Astrocyte of the spinal cord (primary cell): Measurements from ENCODE around the gene WWOX.

Experiments
- DNase-seq: peaks from one replicate; pipeline ENCODE4 v3.0.0; 2011; ENCODE audit warnings: low read depth, low spot score
- H3K4me3 ChIP-seq: 2 replicates; pipeline ENCODE4 v1.5.1; 2011; ENCODE audit warnings: low read depth, mild to moderate bottlenecking, low read length, moderate library complexity
- in situ Hi-C: cut with HindIII; loops from 2 replicates; pipeline ENCODE4 v1.10.0; 2017; ENCODE audit warnings: low sequenced_read_pairs
- TF ChIP-seq, protein P1 (sequence below): IDR thresholded peaks from 2 replicates; pipeline ENCODE4 v1.5.1; 2012; ENCODE audit warnings: low read depth, mild to moderate bottlenecking, low read length, inconsistent platforms

Gene WWOX

DNA sequence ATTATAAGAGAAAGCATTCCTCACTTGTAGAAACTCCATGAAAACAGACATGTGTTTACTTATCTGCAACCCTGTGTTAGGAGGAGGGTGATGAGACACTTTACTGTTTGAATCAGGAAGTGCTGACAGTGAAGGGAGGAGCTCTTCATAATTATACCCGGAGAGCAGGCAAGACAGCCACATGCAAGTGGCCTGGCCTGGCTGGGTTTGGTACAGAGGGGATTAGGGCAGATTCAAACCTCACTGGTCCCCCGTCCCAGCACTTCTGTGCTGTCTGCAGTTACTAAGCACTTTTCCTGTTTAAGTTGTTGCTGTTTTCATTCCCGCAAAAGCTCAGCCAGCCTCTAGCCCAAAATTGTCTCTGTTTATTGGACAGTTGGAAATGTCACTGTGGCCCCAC lies 78.5 kb downstream of the WWOX start:
- in situ Hi-C loops: no loop called here
- H3K4me3 ChIP-seq: no peak overlapping the region
- TF ChIP-seq, protein P1, sequence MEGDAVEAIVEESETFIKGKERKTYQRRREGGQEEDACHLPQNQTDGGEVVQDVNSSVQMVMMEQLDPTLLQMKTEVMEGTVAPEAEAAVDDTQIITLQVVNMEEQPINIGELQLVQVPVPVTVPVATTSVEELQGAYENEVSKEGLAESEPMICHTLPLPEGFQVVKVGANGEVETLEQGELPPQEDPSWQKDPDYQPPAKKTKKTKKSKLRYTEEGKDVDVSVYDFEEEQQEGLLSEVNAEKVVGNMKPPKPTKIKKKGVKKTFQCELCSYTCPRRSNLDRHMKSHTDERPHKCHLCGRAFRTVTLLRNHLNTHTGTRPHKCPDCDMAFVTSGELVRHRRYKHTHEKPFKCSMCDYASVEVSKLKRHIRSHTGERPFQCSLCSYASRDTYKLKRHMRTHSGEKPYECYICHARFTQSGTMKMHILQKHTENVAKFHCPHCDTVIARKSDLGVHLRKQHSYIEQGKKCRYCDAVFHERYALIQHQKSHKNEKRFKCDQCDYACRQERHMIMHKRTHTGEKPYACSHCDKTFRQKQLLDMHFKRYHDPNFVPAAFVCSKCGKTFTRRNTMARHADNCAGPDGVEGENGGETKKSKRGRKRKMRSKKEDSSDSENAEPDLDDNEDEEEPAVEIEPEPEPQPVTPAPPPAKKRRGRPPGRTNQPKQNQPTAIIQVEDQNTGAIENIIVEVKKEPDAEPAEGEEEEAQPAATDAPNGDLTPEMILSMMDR: no peak
- DNase-seq: no peak

DNA sequence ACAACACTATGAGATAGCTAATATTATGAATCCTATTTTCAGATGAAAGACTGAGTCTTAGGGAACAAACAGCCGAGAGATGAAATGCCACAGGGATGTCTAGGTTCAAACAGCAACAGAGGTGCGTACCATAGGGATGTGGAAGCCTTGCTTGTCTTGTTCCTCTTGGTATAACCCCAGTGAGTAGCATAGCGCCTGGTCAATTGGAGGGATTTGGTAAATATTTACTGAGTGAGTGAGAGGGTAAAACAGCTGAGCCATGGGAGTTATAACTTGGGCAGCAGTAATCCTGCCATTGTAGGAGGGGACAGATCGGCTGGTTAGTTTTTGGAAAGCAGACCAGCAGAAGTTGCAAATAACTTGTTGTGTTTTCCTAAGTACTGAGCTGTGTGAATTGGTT lies 80.2 kb downstream of the WWOX start:
- in situ Hi-C loops: no loop called here
- no peak for DNase-seq
- TF ChIP-seq, protein P1: no peak
- no peak overlapping the region for H3K4me3 ChIP-seq

DNA sequence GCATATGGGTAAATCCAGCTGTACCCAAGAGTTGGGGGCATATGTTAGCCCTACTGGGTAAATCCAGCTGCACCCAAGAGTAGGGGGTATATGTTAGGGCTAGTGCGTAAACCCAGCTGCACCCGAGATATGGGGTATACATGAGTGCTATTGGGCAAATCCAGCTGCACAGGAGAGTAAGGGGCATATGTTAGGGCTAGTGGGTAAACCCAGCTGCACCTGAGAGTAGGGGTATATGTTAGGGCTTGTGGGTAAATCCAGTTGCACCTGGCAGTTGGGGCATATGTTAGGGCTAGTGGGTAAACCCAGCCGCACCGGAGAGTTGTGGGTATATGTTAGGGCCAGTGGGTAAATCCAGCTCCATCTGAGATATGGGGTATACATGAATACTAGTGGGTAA lies 80.9 kb downstream of the WWOX start:
- H3K4me3 ChIP-seq: no peak overlapping the region
- TF ChIP-seq, protein P1: no peak
- DNase-seq: no peak
- in situ Hi-C loops: no loop called here

DNA sequence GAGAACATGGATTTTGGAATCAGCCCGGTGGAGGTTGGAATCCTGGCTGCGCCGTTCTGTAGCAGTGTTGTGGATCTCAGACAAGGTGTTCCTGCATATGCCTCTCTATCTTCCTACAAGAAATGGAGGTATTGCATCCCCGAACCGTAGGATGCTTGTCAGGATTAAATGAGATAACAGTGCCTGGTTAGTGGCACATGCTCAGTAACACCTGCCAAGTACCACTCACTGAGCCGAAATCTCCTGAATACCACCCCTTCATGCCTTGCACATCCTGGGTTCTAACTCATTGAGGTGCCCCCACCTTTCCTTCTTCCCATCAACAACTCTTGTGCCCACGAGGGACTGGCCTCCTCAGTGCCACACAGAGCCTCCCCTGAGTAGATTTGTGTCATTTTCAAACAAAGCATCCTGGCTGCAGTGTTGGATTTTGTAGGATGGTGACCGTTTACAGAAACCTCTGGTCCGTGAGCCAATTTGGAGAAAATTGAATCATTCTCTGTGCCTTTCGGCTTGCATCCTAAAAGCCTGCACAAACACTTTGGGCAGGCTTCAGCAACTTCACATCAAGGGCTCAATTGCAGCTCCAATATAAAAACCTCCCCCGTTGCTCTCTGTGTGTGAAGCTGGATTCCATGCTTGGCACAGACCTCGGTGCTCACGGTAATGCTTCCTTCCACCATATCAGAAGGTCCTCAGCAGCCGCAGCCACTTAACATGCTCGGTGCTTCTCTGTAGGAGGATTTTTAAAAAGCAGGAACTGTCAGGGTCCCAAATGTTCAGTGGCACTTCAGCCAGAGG lies 84.2 kb downstream of the WWOX start:
- TF ChIP-seq, protein P1: no peak
- H3K4me3 ChIP-seq: no peak overlapping the region
- in situ Hi-C loops: no loop called here
- DNase-seq: peak; percentile 29

DNA sequence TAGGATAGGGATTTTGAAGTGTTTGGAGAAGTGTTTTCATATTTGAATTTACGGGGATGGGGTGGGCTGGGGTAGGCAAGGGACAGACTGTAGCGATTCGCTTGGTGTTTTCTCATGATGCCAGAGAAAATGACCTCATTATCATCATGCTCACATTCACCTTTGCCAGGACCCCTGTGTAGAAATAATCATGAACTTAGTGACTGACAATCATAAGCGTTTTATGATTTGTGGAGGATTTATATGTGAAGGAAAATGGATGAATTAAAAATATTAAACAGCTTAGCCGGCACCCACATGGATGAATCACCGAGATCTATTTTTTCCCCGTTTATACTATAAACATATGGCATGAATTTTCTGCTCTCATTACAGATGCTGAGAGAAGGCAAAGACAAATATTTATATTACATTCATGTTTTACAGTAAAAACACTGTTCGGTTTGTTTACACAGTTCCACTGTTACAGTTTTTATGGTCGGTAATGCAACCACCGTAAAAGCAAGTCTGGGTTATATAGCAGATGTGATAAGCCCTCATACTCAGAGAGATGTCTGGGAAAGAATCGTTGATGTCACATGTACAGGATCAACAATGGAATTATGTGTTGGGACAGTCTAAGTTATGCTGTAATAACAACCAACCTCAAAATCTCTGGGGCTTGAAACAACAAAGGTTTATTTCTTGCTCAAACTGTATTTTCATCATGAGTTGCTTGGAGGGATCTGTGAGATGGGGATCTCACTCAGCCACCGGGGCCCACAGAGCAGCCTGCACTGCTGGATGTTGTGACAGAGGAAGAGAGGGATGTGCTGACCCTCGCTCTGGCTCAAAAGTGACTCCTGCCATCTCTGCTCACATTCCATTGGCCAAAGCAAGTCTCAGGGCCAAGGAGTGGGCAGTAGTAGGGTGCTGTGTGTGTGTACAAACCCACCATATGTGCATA lies 85.1 kb downstream of the WWOX start:
- no peak overlapping the region for H3K4me3 ChIP-seq
- TF ChIP-seq, protein P1: no peak
- DNase-seq: peak; percentile 71
- in situ Hi-C loops: no loop called here

DNA sequence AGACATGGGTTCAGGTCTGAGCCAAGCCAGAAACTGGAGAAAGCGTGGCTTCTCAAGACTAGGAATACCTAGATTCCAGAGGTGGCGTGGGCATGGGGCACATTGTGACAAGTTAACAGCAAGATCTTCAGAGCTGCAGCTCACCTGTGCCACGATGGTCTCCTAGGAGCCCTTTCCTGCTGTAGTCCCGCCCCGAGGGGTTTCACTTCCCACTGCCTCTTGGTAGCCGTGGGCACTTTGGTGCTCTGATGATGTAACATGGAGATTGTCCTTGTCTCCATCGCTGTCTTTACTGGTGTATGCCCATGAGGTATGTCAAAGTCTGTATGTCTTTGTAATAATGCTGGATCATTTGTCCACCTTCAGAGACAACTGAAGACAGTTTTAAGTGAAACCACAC lies 89.7 kb downstream of the WWOX start:
- no peak overlapping the region for H3K4me3 ChIP-seq
- TF ChIP-seq, protein P1: no peak
- DNase-seq: no peak
- in situ Hi-C loops: no loop called here
